ENCODE results near the gene PRRG4. TPM values are rescaled to one million over a fixed set of nuclear protein-coding genes. Genes with fewer than 3 reads are reported as not detected.

The PRRG4 gene
- 0.16 and 1.1 TPM in 2 replicates for total RNA-seq

GRCh38 chr11:32829680-32830412 is at the start of gene PRRG4:
Gene PRRG4 (plus strand): TSS chr11:32829927. CDS start chr11:32830530, 603 bp downstream.

GRCh38 chr11:32794439-32794838 is 35.3 kb upstream of the PRRG4 start, which contains the start of gene CCDC73:
Gene CCDC73 (minus strand): TSS chr11:32794662. CDS start chr11:32760243, 34,419 bp downstream.

GRCh38 chr11:32892355-32893092 is 62.8 kb downstream of the PRRG4 start, which contains the start of gene QSER1:
Gene QSER1 (plus strand): TSS chr11:32892811. CDS start chr11:32893126, 315 bp downstream.

Other genes with a start within 250 kb of the PRRG4 start
- gene EIF3M, start 246.1 kb upstream of the PRRG4 start, total RNA-seq = 399 and 595 TPM in 2 replicates
- not detected in 2 replicates for gene CCDC73, start 35.3 kb upstream of the PRRG4 start, total RNA-seq
- 13.1 and 17.1 TPM in 2 replicates for gene QSER1, start 62.9 kb downstream of the PRRG4 start, total RNA-seq
- 1.9 and 2.3 TPM in 2 replicates for gene DEPDC7, start 186.0 kb downstream of the PRRG4 start, total RNA-seq
- 11.6 and 14.3 TPM in 2 replicates for gene TCP11L1, start 209.6 kb downstream of the PRRG4 start, total RNA-seq

Data from mesangial cell (primary cell).